Esophagus squamous epithelium (tissue), 5 donors: ENCODE data around the gene C2orf76. TPM values are rescaled to one million over a fixed set of nuclear protein-coding genes. Genes with fewer than 3 reads are reported as not detected.
A peak's percentile ranks its signal among the peaks of the same experiment; 100 is the strongest.

Source experiments
- DNase-seq: peaks from one replicate; lab custom pipeline; 2025; lab: John Stamatoyannopoulos, UW
- H3K27ac ChIP-seq, 4 donors: fragments of 200-600 bp; sonication (generic); one replicate each; pipeline ENCODE4 v1.5.1; 2016 to 2019; ENCODE audit warnings: mild to moderate bottlenecking in 1 of 4
- H3K27me3 ChIP-seq, 4 donors: fragments of 200-600 bp; sonication (generic); 1 replicate in 3 of 4; 2 replicates in 1 of 4; pipeline versions ENCODE4 v1.5.1 to v1.6.0; 2017 to 2021; ENCODE audit warnings: antibody characterized with exemption in 1 of 4
- H3K36me3 ChIP-seq, 3 donors: fragments of 200-600 bp; sonication (generic); one replicate each; pipeline ENCODE4 v1.5.1; 2016 to 2019
- H3K4me1 ChIP-seq, 3 donors: fragments of 200-600 bp; sonication (generic); one replicate each; pipeline ENCODE4 v1.5.1; 2017 to 2019
- H3K4me3 ChIP-seq, 4 donors: fragments of 200-600 bp; sonication (generic); 1 replicate in 3 of 4; 2 replicates in 1 of 4; pipeline ENCODE4 v1.5.1; 2016 to 2019; ENCODE audit warnings: mild to moderate bottlenecking in 2 of 4, moderate library complexity in 1 of 4
- H3K9me3 ChIP-seq, 3 donors: fragments of 200-600 bp; sonication (generic); one replicate each; pipeline ENCODE4 v1.5.1; 2016 to 2019
- CTCF ChIP-seq, 6 experiments: fragments of 450-650 bp in 4 of 6; fragments of 200-600 bp in 2 of 6; sonication (generic) in 2 of 6; IDR thresholded peaks; one replicate each; pipeline ENCODE4 v1.5.1; 2016 to 2019; ENCODE audit warnings: antibody characterized with exemption in 6 of 6, mild to moderate bottlenecking in 4 of 6, moderate library complexity in 4 of 6
- POLR2A ChIP-seq, 4 donors: fragments of 450-650 bp; IDR thresholded peaks; one replicate each; pipeline ENCODE4 v1.6.1; 2017; ENCODE audit warnings: antibody characterized with exemption in 4 of 4, mild to moderate bottlenecking in 4 of 4, moderate library complexity in 3 of 4
- WGBS, 2 donors: methylation state at CpG; one replicate each; pipeline ENCODE4 v1.1.5; 2018; 5-methylcytosine and 5-hydroxymethylcytosine counted together
- intact Hi-C: fragments of 100-400 bp; cut with DNase I; formaldehyde crosslinking; loops from one replicate; pipeline ENCODE4 v1.15.0; 2022
- total RNA-seq, 4 donors: library from RNA; depleted of rRNA; stranded (reverse); fragments of >200 nt; gene quantifications; one replicate each; pipeline ENCODE4 v1.1.0, GENCODE V29; 2016
- donor health status: DM: yes; HTN: yes; CAD: no.

C2orf76 gene
- total RNA-seq, 4 donors from 2014 or later, result 5.7 to 9.7 (median 8.4) TPM

GRCh38 chr2:119292226-119292625, 74.4 kb downstream of the C2orf76 start:
- no peaks in the 10 kb centered on the region for H3K9me3 ChIP-seq
- TF ChIP-seq CTCF (IDR thresholded peaks at IDR 0.05) (peak in 1 of 6 experiments; percentile 10), POLR2A (IDR thresholded peaks at IDR 0.05) (no peak)
- peak overlapping the region in 1 of 4 donors; percentile 11 for H3K27ac ChIP-seq
- peaks cover 0 to 8% (median 0%) of the 10 kb centered on the region in 3 donors for H3K36me3 ChIP-seq
- 41 to 60% methylated on average over 8 of the region's 8 CpGs for WGBS, 2 donors
- no peak overlapping the region for H3K4me3 ChIP-seq
- DNase-seq, result no peak
- H3K4me1 ChIP-seq, result peaks cover 0 to 17% (median 0%) of the 10 kb centered on the region in 3 donors
- H3K27me3 ChIP-seq, result no peaks in the 10 kb centered on the region
- intact Hi-C loops, result no loop called here

- no peaks in the 10 kb centered on the region for H3K27me3 ChIP-seq
- WGBS, 2 donors, result 86 to 88% methylated on average over 8 of the region's 8 CpGs
- H3K27ac ChIP-seq, result no peak overlapping the region
- no peak for DNase-seq
- intact Hi-C loops, result no loop called here
- H3K9me3 ChIP-seq, result no peaks in the 10 kb centered on the region
- TF ChIP-seq POLR2A (IDR thresholded peaks at IDR 0.05), result no peak
- no peak for TF ChIP-seq CTCF (IDR thresholded peaks at IDR 0.05)
- no peak overlapping the region for H3K4me3 ChIP-seq
- H3K4me1 ChIP-seq, result peaks cover 0 to 17% (median 0%) of the 10 kb centered on the region in 3 donors
- peaks cover 0 to 8% (median 0%) of the 10 kb centered on the region in 3 donors for H3K36me3 ChIP-seq
These were observed 75.0 kb downstream of the C2orf76 start for GRCh38 chr2:119291588-119292167.

- WGBS, 2 donors, result 50 to 78% methylated on average over 11 to 15 of the region's 15 CpGs
- TF ChIP-seq POLR2A (IDR thresholded peaks at IDR 0.05), result no peak
- TF ChIP-seq CTCF (IDR thresholded peaks at IDR 0.05), result peak; percentile 18 to 82 (median 68)
- no peak overlapping the region for H3K27ac ChIP-seq
- H3K4me3 ChIP-seq, result no peak overlapping the region
- H3K27me3 ChIP-seq, result no peaks in the 10 kb centered on the region
- H3K9me3 ChIP-seq, result no peaks in the 10 kb centered on the region
- peaks cover 0 to 8% (median 0%) of the 10 kb centered on the region in 3 donors for H3K36me3 ChIP-seq
- intact Hi-C loops, result no loop called here
- DNase-seq, result peak; percentile 5
- peaks cover 0 to 17% (median 0%) of the 10 kb centered on the region in 3 donors for H3K4me1 ChIP-seq
These were observed 75.6 kb downstream of the C2orf76 start for GRCh38 chr2:119290859-119291587.

- WGBS, 2 donors, result 89 to 93% methylated on average over 3 to 6 of the region's 6 CpGs
- TF ChIP-seq CTCF (IDR thresholded peaks at IDR 0.05) (no peak), POLR2A (IDR thresholded peaks at IDR 0.05) (no peak)
These were observed 77.0 kb downstream of the C2orf76 start for GRCh38 chr2:119289642-119290041.

GRCh38 chr2:119289093-119289492, 77.5 kb downstream of the C2orf76 start:
- no peak for DNase-seq
- Histone ChIP-seq H3K4me3 (no peak overlapping the region), H3K4me1 (peaks cover 3 to 24% (median 5%) of the 10 kb centered on the region in 3 donors), H3K27ac (peak overlapping the region in 1 of 4 donors; percentile 30), H3K9me3 (no peaks in the 10 kb centered on the region), H3K36me3 (peaks cover 0 to 7% (median 0%) of the 10 kb centered on the region in 3 donors), H3K27me3 (no peaks in the 10 kb centered on the region)
- intact Hi-C loops, result loop anchor here (10.0 kb wide), 1 partner anchor 404 kb away; no protein-coding TSS in a partner anchor
- TF ChIP-seq POLR2A (IDR thresholded peaks at IDR 0.05), result no peak
- no peak for TF ChIP-seq CTCF (IDR thresholded peaks at IDR 0.05)
- 77 to 80% methylated on average over 4 to 5 of the region's 11 CpGs for WGBS, 2 donors

More at GRCh38 chr2:119289642-119290041, 77.0 kb downstream of the C2orf76 start:
- Histone ChIP-seq H3K27me3 (no peaks in the 10 kb centered on the region), H3K9me3 (no peaks in the 10 kb centered on the region), H3K4me3 (no peak overlapping the region), H3K36me3 (peaks cover 0 to 8% (median 0%) of the 10 kb centered on the region in 3 donors), H3K27ac (peak overlapping the region in 1 of 4 donors; percentile 30), H3K4me1 (peaks cover 0 to 19% (median 1%) of the 10 kb centered on the region in 3 donors)
- no peak for DNase-seq
- intact Hi-C loops, result loop anchor here (10.0 kb wide), 1 partner anchor 405 kb away; no protein-coding TSS in a partner anchor
